Activated CD4-positive, CD25-positive, alpha-beta regulatory T cell treated with anti-CD3 and anti-CD28 coated beads, Interleukin-2, amount 50 U/mL, for 24 hours (primary cell): Measurements from ENCODE around the gene DNAH2.
A peak's percentile ranks its signal among the peaks of the same experiment; 100 is the strongest.

ENCODE experiments used
- ATAC-seq, 2 donors: fragments of 150-1000 bp; cut with Tn5 transposase; one replicate each; pipeline ENCODE4 v1.10.0; 2021; ENCODE audit warnings: mild to moderate bottlenecking in 1 of 2, moderate library complexity in 1 of 2

Gene DNAH2

GRCh38 chr17:7823581-7824001 lies 106.0 kb downstream of the DNAH2 start:
- no peak for ATAC-seq

GRCh38 chr17:7824021-7824924 lies 106.7 kb downstream of the DNAH2 start:
- ATAC-seq: no peak

GRCh38 chr17:7825206-7825990 lies 107.9 kb downstream of the DNAH2 start:
- ATAC-seq: peak; percentile 55 to 70

- ATAC-seq: no peak
These were observed 113.1 kb downstream of the DNAH2 start for GRCh38 chr17:7830616-7831015.

- no peak for ATAC-seq
These were observed 113.7 kb downstream of the DNAH2 start for GRCh38 chr17:7831233-7831632.

- ATAC-seq: no peak
These were observed 114.9 kb downstream of the DNAH2 start for GRCh38 chr17:7832431-7832830.

- ATAC-seq: no peak
These were observed 115.7 kb downstream of the DNAH2 start for GRCh38 chr17:7833011-7833794.

- ATAC-seq: peak; percentile 62 to 64
These were observed 116.4 kb downstream of the DNAH2 start, which contains the start of gene KDM6B for GRCh38 chr17:7833795-7834541. Gene KDM6B (plus strand): TSS chr17:7834217. CDS start chr17:7845555, 11,338 bp downstream.

GRCh38 chr17:7834542-7834956 lies 117.0 kb downstream of the DNAH2 start:
- ATAC-seq: peak; percentile 1

GRCh38 chr17:7834957-7835813 lies 117.6 kb downstream of the DNAH2 start:
- ATAC-seq: peak; percentile 62 to 63

- peak; percentile 1 for ATAC-seq
These were observed 118.5 kb downstream of the DNAH2 start for GRCh38 chr17:7835814-7836595.

- ATAC-seq: no peak
These were observed 119.3 kb downstream of the DNAH2 start for GRCh38 chr17:7836596-7837407.

GRCh38 chr17:7837408-7838088 lies 120.0 kb downstream of the DNAH2 start:
- ATAC-seq: no peak

GRCh38 chr17:7838090-7839075 lies 120.8 kb downstream of the DNAH2 start:
- ATAC-seq: no peak

GRCh38 chr17:7839190-7839875 lies 121.8 kb downstream of the DNAH2 start:
- no peak for ATAC-seq

GRCh38 chr17:7839876-7840261 lies 122.3 kb downstream of the DNAH2 start:
- no peak for ATAC-seq

GRCh38 chr17:7840441-7840840 lies 122.9 kb downstream of the DNAH2 start:
- ATAC-seq: no peak
